GM12874 (cell line): ENCODE data around the gene SSR4.

ENCODE experiments used
- TF ChIP-seq, protein P1 (sequence below): IDR thresholded peaks from 2 replicates; pipeline ENCODE4 v1.5.1; 2011; ENCODE audit warnings: low read depth, mild to moderate bottlenecking, control low read depth, low read length, moderate library complexity; ENCODE audit not compliant: insufficient read depth

The SSR4 gene

DNA sequence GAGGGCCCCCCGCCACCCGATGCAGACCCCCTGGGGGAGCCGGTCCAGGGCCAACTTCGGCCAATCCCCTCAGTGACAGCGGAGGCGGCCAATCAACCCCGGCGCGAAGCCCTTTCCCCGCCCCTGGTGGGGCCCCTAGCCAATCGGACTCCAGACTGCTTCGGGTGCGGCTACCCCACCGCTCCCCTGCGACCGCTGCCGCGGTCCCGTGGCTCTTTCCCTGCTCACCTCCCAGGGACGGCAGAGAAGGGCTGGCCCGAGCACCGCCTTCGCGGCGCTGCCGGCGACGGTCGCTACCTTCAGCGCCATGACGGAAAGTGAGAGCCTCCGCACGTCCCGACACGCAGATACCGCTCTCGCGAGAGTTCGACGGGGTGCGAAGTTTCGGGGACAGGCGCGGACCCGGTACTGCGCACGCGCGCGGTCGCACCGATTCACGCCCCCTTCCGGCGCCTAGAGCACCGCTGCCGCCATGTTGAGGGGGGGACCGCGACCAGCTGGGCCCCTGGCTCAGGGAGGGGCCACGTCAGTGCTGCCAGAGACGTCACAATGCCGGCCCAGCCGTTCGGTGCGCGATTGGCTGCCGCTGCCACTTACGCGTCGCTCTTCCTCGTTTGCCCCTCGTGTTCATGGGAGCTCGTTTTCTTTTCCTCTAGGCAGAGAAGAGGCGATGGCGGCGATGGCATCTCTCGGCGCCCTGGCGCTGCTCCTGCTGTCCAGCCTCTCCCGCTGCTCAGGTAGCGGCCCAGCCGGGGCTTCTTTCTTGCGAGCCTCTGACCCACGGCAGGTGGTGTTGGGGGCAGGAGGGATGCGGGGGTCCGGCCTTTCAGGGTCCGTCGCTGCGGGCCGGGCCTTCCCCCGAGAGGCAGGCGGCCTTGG lies at the start of gene SSR4, which contains the start of gene IDH3G:
Gene SSR4 (plus strand): TSS at position 651 of the 879 bp plus-strand sequence. CDS start 20 bp downstream, at position 671.
Gene IDH3G (minus strand): TSS at position 358 of the 879 bp plus-strand sequence. CDS start 49 bp downstream, at position 309.
- TF ChIP-seq, protein P1, sequence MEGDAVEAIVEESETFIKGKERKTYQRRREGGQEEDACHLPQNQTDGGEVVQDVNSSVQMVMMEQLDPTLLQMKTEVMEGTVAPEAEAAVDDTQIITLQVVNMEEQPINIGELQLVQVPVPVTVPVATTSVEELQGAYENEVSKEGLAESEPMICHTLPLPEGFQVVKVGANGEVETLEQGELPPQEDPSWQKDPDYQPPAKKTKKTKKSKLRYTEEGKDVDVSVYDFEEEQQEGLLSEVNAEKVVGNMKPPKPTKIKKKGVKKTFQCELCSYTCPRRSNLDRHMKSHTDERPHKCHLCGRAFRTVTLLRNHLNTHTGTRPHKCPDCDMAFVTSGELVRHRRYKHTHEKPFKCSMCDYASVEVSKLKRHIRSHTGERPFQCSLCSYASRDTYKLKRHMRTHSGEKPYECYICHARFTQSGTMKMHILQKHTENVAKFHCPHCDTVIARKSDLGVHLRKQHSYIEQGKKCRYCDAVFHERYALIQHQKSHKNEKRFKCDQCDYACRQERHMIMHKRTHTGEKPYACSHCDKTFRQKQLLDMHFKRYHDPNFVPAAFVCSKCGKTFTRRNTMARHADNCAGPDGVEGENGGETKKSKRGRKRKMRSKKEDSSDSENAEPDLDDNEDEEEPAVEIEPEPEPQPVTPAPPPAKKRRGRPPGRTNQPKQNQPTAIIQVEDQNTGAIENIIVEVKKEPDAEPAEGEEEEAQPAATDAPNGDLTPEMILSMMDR: no peak

DNA sequence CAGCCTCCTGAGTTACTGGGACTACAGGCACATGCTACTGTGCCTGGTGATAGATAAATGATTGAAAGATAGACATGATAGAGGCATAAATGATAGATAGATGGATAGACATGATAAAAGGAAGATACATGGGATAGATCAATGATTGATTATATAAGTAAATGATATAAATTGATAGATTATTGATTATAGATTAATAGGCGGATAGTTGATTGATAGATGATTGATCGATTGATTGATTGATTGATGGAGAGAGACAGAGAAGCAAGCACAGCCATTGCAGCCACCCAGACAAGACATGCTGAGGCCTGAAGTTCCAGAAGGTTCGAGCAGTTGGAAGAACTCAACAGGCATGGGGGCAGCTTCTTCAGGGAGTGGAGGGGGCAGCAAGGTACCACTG lies 48.1 kb upstream of the SSR4 start:
- TF ChIP-seq, protein P1: no peak

GRCh38 chrX:153750127-153750774 lies 44.2 kb upstream of the SSR4 start:
- TF ChIP-seq, protein P1: no peak

- TF ChIP-seq, protein P1: no peak
Measured at GRCh38 chrX:153755136-153755535, 39.3 kb upstream of the SSR4 start.

- TF ChIP-seq, protein P1: no peak
Measured at GRCh38 chrX:153761863-153762262, 32.6 kb upstream of the SSR4 start.

GRCh38 chrX:153762626-153763173 lies 31.8 kb upstream of the SSR4 start:
- TF ChIP-seq, protein P1: no peak

DNA sequence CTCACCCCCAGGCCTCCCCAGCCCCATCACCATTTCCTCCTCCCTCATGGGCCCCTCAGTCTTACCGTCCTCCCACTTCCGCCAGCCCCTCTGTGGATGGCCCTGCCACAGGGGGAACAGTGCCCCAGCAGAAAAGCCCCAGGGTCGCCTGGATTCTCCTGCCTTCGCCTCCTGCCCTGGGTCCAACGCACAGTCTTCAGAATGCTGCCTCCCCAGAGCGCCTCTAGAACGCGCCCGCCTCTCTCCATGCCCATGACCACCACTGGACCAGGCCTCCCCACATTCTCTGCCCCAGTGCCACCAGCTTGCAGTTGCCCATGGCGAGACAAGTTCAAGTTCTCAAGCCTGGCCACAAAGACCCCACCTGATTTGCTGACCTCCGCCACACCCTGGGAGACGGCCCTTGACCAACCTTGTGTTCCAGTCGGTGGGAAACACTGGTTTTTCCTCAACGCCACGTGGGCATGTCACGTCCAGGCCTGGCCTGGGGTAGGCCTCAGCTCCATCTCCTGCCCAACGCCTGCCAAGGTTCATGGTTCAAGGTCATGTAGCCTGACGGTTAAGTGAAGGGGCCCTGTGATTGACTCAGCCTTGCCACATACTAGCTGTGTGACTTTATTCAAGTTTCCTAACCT lies 31.1 kb upstream of the SSR4 start:
- TF ChIP-seq, protein P1: no peak
